Gastrocnemius medialis (tissue), 4 donors: ENCODE measurements around the gene PLEKHG3.

Experiments
- POLR2A ChIP-seq, 2 donors: fragments of 450-650 bp; IDR thresholded peaks; one replicate each; pipeline ENCODE4 v1.6.1; 2017; ENCODE audit warnings: antibody characterized with exemption in 2 of 2, mild to moderate bottlenecking in 2 of 2, moderate library complexity in 2 of 2
- TF ChIP-seq, protein P1 (sequence below), 5 experiments: fragments of 450-650 bp in 3 of 5; fragments of 200-600 bp in 2 of 5; sonication (generic) in 2 of 5; IDR thresholded peaks in 4 of 5; conservative IDR thresholded peaks in 1 of 5; 1 replicate in 4 of 5; 2 replicates in 1 of 5; pipeline ENCODE4 v1.5.1; 2016 to 2019; ENCODE audit warnings: antibody characterized with exemption in 5 of 5, mild to moderate bottlenecking in 3 of 5, moderate library complexity in 3 of 5

DNA sequence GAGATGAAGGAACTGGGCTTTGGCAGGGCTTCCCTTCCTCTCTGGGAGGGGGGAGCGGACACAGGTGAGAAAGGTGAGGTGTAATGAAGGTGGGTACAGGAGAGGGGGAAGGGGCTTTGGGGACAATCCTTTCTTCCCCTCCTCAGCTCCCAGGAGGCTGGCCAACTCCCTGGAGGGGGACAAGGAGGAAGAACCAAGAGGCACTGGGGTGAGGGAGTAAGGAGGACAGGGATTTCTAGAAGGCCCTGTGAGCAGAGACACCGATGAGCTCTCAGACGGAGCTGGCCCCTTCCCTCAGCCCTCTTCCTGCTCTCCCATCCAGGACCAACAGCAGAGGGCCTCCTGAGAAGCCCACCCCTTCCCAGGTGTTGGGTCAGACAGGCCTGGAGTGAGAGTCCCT, 53.4 kb downstream of the PLEKHG3 start:
- TF ChIP-seq POLR2A (IDR thresholded peaks at IDR 0.05), result no peak
- TF ChIP-seq, protein P1, sequence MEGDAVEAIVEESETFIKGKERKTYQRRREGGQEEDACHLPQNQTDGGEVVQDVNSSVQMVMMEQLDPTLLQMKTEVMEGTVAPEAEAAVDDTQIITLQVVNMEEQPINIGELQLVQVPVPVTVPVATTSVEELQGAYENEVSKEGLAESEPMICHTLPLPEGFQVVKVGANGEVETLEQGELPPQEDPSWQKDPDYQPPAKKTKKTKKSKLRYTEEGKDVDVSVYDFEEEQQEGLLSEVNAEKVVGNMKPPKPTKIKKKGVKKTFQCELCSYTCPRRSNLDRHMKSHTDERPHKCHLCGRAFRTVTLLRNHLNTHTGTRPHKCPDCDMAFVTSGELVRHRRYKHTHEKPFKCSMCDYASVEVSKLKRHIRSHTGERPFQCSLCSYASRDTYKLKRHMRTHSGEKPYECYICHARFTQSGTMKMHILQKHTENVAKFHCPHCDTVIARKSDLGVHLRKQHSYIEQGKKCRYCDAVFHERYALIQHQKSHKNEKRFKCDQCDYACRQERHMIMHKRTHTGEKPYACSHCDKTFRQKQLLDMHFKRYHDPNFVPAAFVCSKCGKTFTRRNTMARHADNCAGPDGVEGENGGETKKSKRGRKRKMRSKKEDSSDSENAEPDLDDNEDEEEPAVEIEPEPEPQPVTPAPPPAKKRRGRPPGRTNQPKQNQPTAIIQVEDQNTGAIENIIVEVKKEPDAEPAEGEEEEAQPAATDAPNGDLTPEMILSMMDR (IDR thresholded peaks at IDR 0.05 in 4 of 5, conservative IDR thresholded peaks at IDR 0.05 in 1 of 5), result no peak
